Measurements from ENCODE around the gene MTG1.
"Not testable (repeated sequence)": the region's sequence is repeated elsewhere in the genome, so short reads cannot be mapped to it uniquely, and the experiment has no call there.

Gene MTG1

DNA sequence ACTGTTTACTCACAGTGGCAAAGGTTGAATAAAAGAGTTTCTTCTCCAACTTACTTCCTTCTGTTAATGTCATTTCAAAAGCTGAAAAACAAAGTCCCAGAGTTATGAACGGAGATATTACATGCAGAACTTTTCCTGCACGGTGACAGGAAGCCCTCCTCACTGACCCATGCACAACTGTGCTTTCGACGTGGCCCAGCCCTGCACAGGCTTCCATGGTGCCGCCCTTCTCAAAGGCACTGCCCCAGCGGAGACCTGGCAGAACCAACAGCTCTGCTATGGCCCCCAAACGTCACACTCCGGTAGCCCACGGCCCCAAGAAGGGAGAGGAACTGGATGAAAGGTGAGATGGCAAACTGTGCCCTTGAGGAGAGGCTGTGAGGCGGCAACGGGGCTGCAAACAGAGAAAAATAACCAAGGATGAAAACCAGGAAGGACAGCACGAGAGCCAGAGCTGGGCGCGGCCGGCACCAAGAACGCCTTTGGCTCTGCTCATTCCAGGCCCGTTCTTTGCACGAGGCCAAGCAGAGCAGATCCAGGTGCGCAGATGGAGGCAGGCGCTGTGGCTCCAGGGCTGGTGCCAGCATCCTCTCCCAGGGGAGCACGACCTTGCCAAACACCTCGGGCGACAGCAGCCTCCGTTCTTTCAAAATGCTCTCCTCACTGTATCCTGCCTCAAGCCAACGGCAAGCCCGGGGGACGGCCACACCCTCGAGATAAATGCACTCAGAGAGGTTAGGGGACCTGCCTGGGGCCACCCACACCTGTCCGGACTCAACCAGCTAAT, 29.1 kb upstream of the MTG1 start:
- Histone ChIP-seq H3K36me3 (replicated peaks; ENCODE audit: low read depth, low read length) (no peaks in the 10 kb centered on the region), H3K9ac (ENCODE audit: low read length) (no peak overlapping the region)

DNA sequence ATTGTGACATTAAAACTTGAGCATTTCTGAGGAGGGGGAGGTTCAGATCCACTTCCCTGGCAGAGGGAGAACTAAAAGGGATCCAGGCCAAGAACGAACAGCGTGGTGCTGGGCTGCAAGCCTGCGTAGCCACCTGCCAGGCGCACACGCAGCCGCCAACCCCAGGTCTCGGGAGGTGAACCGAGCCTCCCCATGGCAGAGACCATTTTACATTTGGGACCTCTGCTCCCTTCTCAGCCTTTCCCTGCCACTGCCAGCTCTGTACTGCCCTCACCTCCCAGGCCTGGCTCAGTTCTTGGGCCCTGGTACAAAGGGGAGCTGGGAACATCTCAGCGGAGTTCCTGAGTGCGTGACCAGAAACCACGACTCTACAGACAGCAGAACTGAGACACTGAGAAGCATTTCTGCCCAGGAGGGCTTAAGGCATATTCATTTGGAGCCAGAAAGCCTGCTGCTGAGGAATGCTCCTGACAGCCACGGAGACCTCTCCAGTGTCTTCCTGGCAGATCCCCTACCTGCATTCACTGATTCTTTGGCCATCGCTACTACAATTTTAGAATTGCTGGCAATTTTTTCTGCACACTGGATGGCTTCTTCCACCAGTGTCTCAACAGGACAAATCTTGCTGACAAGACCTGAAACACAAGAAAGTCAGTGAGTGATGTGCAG, 28.4 kb upstream of the MTG1 start:
- TF ChIP-seq EZH2phosphoT487 (IDR thresholded peaks at IDR 0.05; ENCODE audit: low read depth) = no peak
- TF ChIP-seq, protein P1, sequence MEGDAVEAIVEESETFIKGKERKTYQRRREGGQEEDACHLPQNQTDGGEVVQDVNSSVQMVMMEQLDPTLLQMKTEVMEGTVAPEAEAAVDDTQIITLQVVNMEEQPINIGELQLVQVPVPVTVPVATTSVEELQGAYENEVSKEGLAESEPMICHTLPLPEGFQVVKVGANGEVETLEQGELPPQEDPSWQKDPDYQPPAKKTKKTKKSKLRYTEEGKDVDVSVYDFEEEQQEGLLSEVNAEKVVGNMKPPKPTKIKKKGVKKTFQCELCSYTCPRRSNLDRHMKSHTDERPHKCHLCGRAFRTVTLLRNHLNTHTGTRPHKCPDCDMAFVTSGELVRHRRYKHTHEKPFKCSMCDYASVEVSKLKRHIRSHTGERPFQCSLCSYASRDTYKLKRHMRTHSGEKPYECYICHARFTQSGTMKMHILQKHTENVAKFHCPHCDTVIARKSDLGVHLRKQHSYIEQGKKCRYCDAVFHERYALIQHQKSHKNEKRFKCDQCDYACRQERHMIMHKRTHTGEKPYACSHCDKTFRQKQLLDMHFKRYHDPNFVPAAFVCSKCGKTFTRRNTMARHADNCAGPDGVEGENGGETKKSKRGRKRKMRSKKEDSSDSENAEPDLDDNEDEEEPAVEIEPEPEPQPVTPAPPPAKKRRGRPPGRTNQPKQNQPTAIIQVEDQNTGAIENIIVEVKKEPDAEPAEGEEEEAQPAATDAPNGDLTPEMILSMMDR (IDR thresholded peaks at IDR 0.05; ENCODE audit: low read depth, low read length) = no peak
- no peak overlapping the region for H3K4me2 ChIP-seq (ENCODE audit: low read length)
- H3K4me1 ChIP-seq (ENCODE audit: low read length) = no peaks in the 10 kb centered on the region
- no peak overlapping the region for H3K9ac ChIP-seq (ENCODE audit: low read length)
- H3K27ac ChIP-seq (ENCODE audit: low read length) = no peak overlapping the region
- no peaks in the 10 kb centered on the region for H3K9me3 ChIP-seq (ENCODE audit: insufficient read depth, low read length)
- no peaks in the 10 kb centered on the region for H3K36me3 ChIP-seq (replicated peaks; ENCODE audit: low read depth, low read length)
- H4K20me1 ChIP-seq (ENCODE audit: insufficient read depth, low read length) = no peaks in the 10 kb centered on the region
- no peak overlapping the region for H2AFZ ChIP-seq (ENCODE audit: low read depth, low read length)
- H3K27me3 ChIP-seq (ENCODE audit: low read depth, low read length) = no peaks in the 10 kb centered on the region
- no peak overlapping the region for H3K4me3 ChIP-seq (ENCODE audit: low read length)
- no peaks in the 10 kb centered on the region for H3K79me2 ChIP-seq (ENCODE audit: low read length)

More for the DNA sequence above, 29.1 kb upstream of the MTG1 start:
- H2AFZ ChIP-seq (ENCODE audit: low read depth, low read length) = no peak overlapping the region
- no peak overlapping the region for H3K27ac ChIP-seq (ENCODE audit: low read length)
- no peaks in the 10 kb centered on the region for H3K27me3 ChIP-seq (ENCODE audit: low read depth, low read length)
- no peak overlapping the region for H3K4me3 ChIP-seq (ENCODE audit: low read length)
- no peaks in the 10 kb centered on the region for H3K79me2 ChIP-seq (ENCODE audit: low read length)
- no peaks in the 10 kb centered on the region for H3K4me1 ChIP-seq (ENCODE audit: low read length)
- no peaks in the 10 kb centered on the region for H4K20me1 ChIP-seq (ENCODE audit: insufficient read depth, low read length)
- no peak overlapping the region for H3K4me2 ChIP-seq (ENCODE audit: low read length)
- no peaks in the 10 kb centered on the region for H3K9me3 ChIP-seq (ENCODE audit: insufficient read depth, low read length)
- TF ChIP-seq EZH2phosphoT487 (IDR thresholded peaks at IDR 0.05; ENCODE audit: low read depth) = no peak
- TF ChIP-seq, protein P1 (IDR thresholded peaks at IDR 0.05; ENCODE audit: low read depth, low read length) = no peak

DNA sequence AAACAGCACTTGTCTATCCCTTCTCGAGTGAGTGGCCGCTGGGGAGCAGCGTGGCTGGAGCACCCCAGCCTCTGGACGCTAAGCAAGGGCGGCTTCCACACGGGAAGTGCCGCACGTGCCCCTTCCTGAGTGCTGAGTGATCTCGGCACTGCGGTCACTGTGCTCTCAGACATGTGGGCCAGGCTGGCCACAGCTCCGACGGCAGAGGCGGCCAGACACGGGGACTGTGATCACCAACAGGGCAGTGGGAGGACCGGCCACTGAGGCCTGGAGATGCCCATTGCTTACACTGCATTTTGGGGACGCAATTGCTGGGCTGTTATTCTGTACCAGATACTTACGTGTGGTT, 27.9 kb upstream of the MTG1 start:
- H3K4me2 ChIP-seq (ENCODE audit: low read length) = no peak overlapping the region
- no peaks in the 10 kb centered on the region for H4K20me1 ChIP-seq (ENCODE audit: insufficient read depth, low read length)
- no peak overlapping the region for H3K27ac ChIP-seq (ENCODE audit: low read length)
- no peaks in the 10 kb centered on the region for H3K27me3 ChIP-seq (ENCODE audit: low read depth, low read length)
- H3K36me3 ChIP-seq (replicated peaks; ENCODE audit: low read depth, low read length) = no peaks in the 10 kb centered on the region
- H3K4me3 ChIP-seq (ENCODE audit: low read length) = no peak overlapping the region
- H3K79me2 ChIP-seq (ENCODE audit: low read length) = no peaks in the 10 kb centered on the region
- H3K9me3 ChIP-seq (ENCODE audit: insufficient read depth, low read length) = no peaks in the 10 kb centered on the region
- no peak overlapping the region for H2AFZ ChIP-seq (ENCODE audit: low read depth, low read length)
- TF ChIP-seq, protein P1 (IDR thresholded peaks at IDR 0.05; ENCODE audit: low read depth, low read length) = no peak
- no peak for TF ChIP-seq EZH2phosphoT487 (IDR thresholded peaks at IDR 0.05; ENCODE audit: low read depth)
- H3K9ac ChIP-seq (ENCODE audit: low read length) = no peak overlapping the region
- no peaks in the 10 kb centered on the region for H3K4me1 ChIP-seq (ENCODE audit: low read length)

GRCh38 chr10:133366751-133367150, 27.2 kb upstream of the MTG1 start:
- Histone ChIP-seq H3K9ac (ENCODE audit: low read length) (no peak overlapping the region), H3K79me2 (ENCODE audit: low read length) (no peaks in the 10 kb centered on the region), H3K9me3 (ENCODE audit: insufficient read depth, low read length) (no peaks in the 10 kb centered on the region), H3K36me3 (replicated peaks; ENCODE audit: low read depth, low read length) (no peaks in the 10 kb centered on the region), H3K4me3 (ENCODE audit: low read length) (no peak overlapping the region), H3K27me3 (ENCODE audit: low read depth, low read length) (no peaks in the 10 kb centered on the region), H3K4me2 (ENCODE audit: low read length) (no peak overlapping the region), H3K27ac (ENCODE audit: low read length) (no peak overlapping the region), H2AFZ (ENCODE audit: low read depth, low read length) (no peak overlapping the region), H3K4me1 (ENCODE audit: low read length) (no peaks in the 10 kb centered on the region), H4K20me1 (ENCODE audit: insufficient read depth, low read length) (no peaks in the 10 kb centered on the region)
- TF ChIP-seq, protein P1 (IDR thresholded peaks at IDR 0.05; ENCODE audit: low read depth, low read length) = no peak
- TF ChIP-seq EZH2phosphoT487 (IDR thresholded peaks at IDR 0.05; ENCODE audit: low read depth) = no peak

DNA sequence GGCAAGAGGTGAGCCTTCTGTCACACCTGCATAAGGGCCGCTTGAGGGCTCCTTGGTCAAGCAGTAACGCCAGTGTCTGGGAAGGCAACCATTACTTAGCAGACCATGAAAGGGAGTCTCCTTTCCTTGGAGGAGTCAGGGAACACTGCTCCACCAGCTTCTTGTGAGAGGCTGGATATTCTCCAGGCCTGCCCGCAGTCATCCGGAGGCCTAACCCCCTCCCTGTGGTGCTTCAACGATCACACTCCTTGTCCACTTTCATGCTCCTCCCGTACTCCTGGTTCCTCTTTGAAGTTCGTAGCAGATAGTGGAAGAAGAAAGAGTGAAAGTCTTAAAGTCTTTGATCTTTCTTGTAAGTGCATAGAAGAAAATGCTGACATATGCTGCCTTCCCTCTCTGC, 26.5 kb upstream of the MTG1 start:
- not testable (repeated sequence) for H3K9me3 ChIP-seq (ENCODE audit: insufficient read depth, low read length); H3K4me3 ChIP-seq (ENCODE audit: low read length); H4K20me1 ChIP-seq (ENCODE audit: insufficient read depth, low read length); H3K79me2 ChIP-seq (ENCODE audit: low read length); H3K9ac ChIP-seq (ENCODE audit: low read length); H3K4me1 ChIP-seq (ENCODE audit: low read length); H3K27ac ChIP-seq (ENCODE audit: low read length); H3K4me2 ChIP-seq (ENCODE audit: low read length); H2AFZ ChIP-seq (ENCODE audit: low read depth, low read length); H3K36me3 ChIP-seq (replicated peaks; ENCODE audit: low read depth, low read length); H3K27me3 ChIP-seq (ENCODE audit: low read depth, low read length)
